Retinal pigment epithelial cell (primary cell): ENCODE measurements around the gene LSMEM2.

ENCODE experiments used
- DNase-seq: peaks from one replicate; pipeline ENCODE4 v3.0.0-alpha.2; 2010; ENCODE audit warnings: low read depth
- H3K4me3 ChIP-seq: 2 replicates; pipeline ENCODE4 v1.5.1; 2011; ENCODE audit warnings: mild to moderate bottlenecking, low read length, control low read depth, moderate library complexity
- TF ChIP-seq, protein P1 (sequence below): conservative IDR thresholded peaks from 2 replicates; pipeline ENCODE4 v1.5.1; 2011; ENCODE audit warnings: low read depth, low read length, control low read depth, inconsistent platforms

LSMEM2 gene

DNA sequence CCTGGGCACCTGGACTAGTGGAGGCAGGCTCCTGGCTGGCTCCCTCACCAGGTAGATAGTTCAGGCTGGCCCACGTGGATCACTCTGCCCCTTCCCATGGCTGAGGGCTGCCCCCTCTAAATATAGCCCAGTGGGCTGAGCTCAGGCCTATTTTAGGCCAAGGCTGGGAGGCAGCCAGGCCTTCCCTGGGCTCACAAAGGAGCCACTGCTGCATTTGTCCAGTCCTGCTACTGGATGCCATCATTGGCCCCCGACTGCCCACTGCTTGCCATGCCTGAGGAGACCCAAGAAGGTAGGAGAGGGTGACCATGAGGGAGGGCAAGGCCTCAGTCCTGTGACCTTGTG, at the start of gene LSMEM2:
Gene LSMEM2, plus strand, starts transcription at position 208 of the 345 bp plus-strand sequence. Its CDS starts 27 bp downstream, at position 235.
- DNase-seq = no peak
- TF ChIP-seq, protein P1, sequence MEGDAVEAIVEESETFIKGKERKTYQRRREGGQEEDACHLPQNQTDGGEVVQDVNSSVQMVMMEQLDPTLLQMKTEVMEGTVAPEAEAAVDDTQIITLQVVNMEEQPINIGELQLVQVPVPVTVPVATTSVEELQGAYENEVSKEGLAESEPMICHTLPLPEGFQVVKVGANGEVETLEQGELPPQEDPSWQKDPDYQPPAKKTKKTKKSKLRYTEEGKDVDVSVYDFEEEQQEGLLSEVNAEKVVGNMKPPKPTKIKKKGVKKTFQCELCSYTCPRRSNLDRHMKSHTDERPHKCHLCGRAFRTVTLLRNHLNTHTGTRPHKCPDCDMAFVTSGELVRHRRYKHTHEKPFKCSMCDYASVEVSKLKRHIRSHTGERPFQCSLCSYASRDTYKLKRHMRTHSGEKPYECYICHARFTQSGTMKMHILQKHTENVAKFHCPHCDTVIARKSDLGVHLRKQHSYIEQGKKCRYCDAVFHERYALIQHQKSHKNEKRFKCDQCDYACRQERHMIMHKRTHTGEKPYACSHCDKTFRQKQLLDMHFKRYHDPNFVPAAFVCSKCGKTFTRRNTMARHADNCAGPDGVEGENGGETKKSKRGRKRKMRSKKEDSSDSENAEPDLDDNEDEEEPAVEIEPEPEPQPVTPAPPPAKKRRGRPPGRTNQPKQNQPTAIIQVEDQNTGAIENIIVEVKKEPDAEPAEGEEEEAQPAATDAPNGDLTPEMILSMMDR = no peak
- H3K4me3 ChIP-seq = no peak within 1 kb of the TSS

DNA sequence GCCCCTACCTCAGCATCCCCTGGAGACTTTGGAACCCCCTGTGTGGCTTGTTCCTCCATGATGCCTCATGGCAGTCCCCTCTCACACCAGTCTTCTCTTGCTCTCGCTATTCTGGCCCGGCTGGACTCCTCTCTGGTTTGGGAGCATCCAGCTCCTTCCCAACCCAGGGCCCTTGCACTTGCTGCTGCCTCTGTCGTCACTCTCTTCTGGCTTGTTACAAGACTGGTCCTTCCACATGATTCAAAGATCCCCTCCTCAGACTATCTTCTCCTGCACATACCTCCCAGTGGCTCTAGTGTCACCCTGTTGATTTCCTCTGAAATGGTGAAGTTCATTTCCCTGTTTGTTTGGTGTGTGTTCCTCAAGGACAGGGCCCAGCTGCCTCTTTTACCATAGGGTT, 49.4 kb upstream of the LSMEM2 start:
- H3K4me3 ChIP-seq = no peak overlapping the region
- DNase-seq = no peak
- TF ChIP-seq, protein P1 = no peak

DNA sequence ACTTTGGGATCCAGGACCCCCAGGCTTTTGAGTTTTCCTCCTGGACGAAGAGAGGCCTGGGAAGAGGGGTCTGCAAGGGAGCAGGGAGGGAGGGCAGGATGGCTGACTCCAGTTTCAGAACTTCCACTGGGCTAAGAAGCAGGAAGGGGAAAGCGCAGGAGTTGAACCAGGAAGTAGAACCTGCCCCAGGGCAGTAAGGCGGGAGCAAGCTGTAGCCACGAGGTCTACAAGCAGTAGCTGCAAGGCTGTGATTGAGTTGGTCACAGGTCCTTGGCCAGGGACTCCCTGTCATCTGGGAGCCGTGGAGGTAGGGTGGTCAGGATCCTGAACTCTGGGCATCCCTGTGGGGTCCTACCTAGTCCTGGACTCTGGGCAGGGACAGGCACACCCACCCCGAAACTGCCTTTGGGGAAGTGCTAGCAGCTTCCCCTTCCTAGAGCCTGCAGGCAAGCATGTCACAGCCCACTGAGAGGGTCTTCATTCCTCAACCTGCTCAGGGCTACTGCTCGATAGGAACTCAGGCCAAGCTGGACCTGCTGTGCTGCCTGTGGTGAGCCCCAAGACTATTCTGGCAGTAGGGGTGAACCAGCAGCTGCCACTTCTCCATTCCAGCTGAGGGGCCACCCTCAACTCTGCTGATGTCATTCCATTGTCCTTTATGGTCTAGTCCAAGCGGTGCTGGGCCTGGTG, 48.6 kb upstream of the LSMEM2 start:
- H3K4me3 ChIP-seq = no peak overlapping the region
- TF ChIP-seq, protein P1 = no peak
- DNase-seq = no peak

DNA sequence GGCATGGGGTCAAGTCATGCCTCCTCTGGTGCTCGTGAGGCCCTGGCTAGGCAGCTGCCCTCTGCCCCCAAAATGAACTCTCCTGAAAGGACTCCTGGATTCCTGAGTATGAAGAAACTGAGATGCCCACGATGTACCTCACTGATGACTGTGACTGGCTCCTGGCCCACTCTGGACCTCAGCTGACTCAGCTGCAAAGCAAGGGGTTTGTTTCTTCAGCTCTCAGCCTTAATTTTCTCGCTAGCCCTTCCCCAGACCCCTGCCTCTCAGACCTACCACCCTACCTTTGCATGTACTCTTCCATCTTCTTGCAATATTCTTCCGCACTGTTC, 48.1 kb upstream of the LSMEM2 start:
- H3K4me3 ChIP-seq = no peak overlapping the region
- TF ChIP-seq, protein P1 = no peak
- no peak for DNase-seq

DNA sequence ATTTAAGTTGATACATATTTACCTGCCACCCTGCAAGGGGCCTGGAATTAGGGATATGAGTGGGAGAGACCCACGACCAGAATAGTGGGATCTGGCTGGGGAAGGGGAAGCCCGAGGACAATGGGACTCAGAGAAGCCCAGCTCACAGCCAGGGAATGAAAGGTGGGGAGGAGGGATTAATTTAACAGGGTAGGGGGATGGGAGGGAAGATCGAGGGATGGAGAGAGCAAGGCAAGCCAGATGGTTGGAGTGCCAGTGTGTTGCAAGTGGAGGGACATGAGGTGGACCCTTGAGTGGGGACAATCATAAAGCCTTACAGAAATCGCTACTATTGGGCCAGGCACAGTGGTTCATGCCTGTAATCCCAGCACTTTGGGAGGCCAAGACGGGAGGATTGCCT, 47.3 kb upstream of the LSMEM2 start:
- no peak for DNase-seq
- TF ChIP-seq, protein P1 = no peak
- no peak overlapping the region for H3K4me3 ChIP-seq

DNA sequence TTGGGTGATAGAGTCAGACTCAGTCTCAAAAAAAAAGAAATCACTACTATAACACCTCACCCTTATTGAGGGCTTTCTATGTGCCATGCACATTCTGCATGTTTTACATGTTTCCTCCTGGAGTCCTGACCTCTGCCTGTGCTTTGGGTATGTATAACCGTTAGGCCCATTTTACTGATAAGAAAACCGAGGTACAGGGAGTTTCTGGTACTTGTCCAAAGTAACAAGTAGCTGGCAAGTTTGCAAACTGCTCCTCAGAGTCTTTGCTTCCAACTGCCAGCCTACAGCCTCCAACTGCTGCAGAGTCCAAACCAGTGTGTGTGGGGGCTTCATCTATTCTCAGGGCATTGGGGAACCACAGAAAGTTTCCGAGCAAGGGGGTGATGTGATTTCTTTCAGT, 46.6 kb upstream of the LSMEM2 start:
- TF ChIP-seq, protein P1 = no peak
- DNase-seq = no peak
- H3K4me3 ChIP-seq = no peak overlapping the region

DNA sequence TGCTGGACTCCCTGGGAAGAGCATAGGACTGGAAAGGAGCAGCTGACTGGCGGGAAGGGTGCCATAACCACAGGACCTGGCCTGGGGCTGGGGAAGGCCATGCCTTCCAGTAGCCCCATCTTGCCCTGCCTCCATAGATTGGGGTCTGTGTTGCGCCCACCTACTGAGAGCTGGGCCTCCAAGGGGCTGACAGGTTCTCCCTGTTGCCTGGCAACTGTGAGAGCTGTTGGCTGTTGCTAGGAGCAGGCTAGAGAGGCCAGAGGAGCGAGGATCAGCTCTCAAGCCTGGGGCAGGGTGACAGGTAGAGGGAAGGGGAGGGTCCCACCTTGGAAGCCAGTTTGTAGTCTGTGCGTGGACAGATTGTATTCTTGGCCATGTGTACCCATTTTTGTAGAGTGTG, 45.7 kb upstream of the LSMEM2 start:
- TF ChIP-seq, protein P1 = no peak
- no peak for DNase-seq
- no peak overlapping the region for H3K4me3 ChIP-seq
